Measurements from ENCODE around the gene KIF2B.

KIF2B gene, protein sequence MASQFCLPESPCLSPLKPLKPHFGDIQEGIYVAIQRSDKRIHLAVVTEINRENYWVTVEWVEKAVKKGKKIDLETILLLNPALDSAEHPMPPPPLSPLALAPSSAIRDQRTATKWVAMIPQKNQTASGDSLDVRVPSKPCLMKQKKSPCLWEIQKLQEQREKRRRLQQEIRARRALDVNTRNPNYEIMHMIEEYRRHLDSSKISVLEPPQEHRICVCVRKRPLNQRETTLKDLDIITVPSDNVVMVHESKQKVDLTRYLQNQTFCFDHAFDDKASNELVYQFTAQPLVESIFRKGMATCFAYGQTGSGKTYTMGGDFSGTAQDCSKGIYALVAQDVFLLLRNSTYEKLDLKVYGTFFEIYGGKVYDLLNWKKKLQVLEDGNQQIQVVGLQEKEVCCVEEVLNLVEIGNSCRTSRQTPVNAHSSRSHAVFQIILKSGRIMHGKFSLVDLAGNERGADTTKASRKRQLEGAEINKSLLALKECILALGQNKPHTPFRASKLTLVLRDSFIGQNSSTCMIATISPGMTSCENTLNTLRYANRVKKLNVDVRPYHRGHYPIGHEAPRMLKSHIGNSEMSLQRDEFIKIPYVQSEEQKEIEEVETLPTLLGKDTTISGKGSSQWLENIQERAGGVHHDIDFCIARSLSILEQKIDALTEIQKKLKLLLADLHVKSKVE

GRCh38 chr17:53822764-53823163 lies at the start of gene KIF2B:
Gene KIF2B, plus strand, starts transcription at chr17:53822927. Its CDS starts 107 bp downstream, at chr17:53823034.
- Histone ChIP-seq H3F3A (ENCODE audit: insufficient read depth, low read length) (no peaks in the 10 kb centered on the region), H3K36me3 (replicated peaks; ENCODE audit: insufficient read depth, low read length) (no peaks in the 10 kb centered on the region), H3K4me3 (ENCODE audit: low read length) (no peak within 1 kb of the TSS), H3K9me3 (replicated peaks; ENCODE audit: insufficient read depth, low read length) (no peaks in the 10 kb centered on the region), H3K27ac (ENCODE audit: low read length) (no peak within 1 kb of the TSS), H2AFZ (ENCODE audit: low read length) (no peak within 1 kb of the TSS), H3K9ac (ENCODE audit: low read length) (no peak within 1 kb of the TSS), H3K4me2 (ENCODE audit: low read depth, low read length) (no peak within 1 kb of the TSS), H3K79me2 (ENCODE audit: low read length) (no peaks in the 10 kb centered on the region), H3K27me3 (replicated peaks; ENCODE audit: insufficient read depth, low read length) (no peaks in the 10 kb centered on the region), H3K9me2 (replicated peaks; ENCODE audit: insufficient read depth, low read length) (no peaks in the 10 kb centered on the region), H4K20me1 (ENCODE audit: insufficient read depth, low read length) (no peaks in the 10 kb centered on the region), H3K4me1 (ENCODE audit: low read length) (peaks cover 17% of the 10 kb centered on the region)
- no peak for TF ChIP-seq EZH2 (optimal IDR thresholded peaks at IDR 0.05; ENCODE audit: low read depth, low read length)
- TF ChIP-seq CTCF (IDR thresholded peaks at IDR 0.05; ENCODE audit: low read length), result no peak
- no peak for TF ChIP-seq EZH2phosphoT487 (IDR thresholded peaks at IDR 0.05; ENCODE audit: low read length)
- no peak for DNase-seq

DNA sequence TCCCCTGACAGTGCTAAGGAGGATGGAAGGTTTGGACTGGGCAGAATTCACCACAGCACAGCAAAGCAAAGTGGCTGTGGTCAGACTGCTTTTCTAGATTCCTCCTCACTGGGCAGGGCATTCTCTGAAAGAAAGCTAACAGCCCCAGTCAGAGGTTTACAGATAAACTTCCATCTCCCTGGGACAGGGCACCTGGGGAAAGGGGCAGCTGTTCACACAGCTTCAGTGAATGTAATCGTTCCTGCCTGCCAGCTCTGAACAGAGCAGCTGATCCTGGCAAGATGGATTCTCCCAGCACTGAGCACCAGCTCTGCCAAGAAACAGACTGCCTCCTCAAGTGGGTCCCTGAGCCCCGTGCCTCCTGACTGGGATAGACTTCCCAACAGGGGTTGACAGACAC lies 42.4 kb upstream of the KIF2B start:
- H3K79me2 ChIP-seq (ENCODE audit: low read length), result no peaks in the 10 kb centered on the region
- TF ChIP-seq EZH2phosphoT487 (IDR thresholded peaks at IDR 0.05; ENCODE audit: low read length) (no peak), CTCF (IDR thresholded peaks at IDR 0.05; ENCODE audit: low read length) (no peak), EZH2 (optimal IDR thresholded peaks at IDR 0.05; ENCODE audit: low read depth, low read length) (no peak)
- H3K36me3 ChIP-seq (replicated peaks; ENCODE audit: insufficient read depth, low read length), result no peaks in the 10 kb centered on the region
- no peaks in the 10 kb centered on the region; the same call in 1 of the 2 replicates for H3F3A ChIP-seq (ENCODE audit: insufficient read depth, low read length)
- no peaks in the 10 kb centered on the region for H3K27me3 ChIP-seq (replicated peaks; ENCODE audit: insufficient read depth, low read length)
- no peaks in the 10 kb centered on the region for H3K9me2 ChIP-seq (replicated peaks; ENCODE audit: insufficient read depth, low read length)
- H3K9ac ChIP-seq (ENCODE audit: low read length), result no peak overlapping the region
- no peak overlapping the region for H3K4me3 ChIP-seq (ENCODE audit: low read length)
- H3K9me3 ChIP-seq (replicated peaks; ENCODE audit: insufficient read depth, low read length), result no peaks in the 10 kb centered on the region
- H3K27ac ChIP-seq (ENCODE audit: low read length), result peak overlapping the region; percentile 55; the same call in 1 of the 2 replicates
- DNase-seq, result peak; percentile 48
- peak overlapping the region; percentile 40 for H2AFZ ChIP-seq (ENCODE audit: low read length)
- peaks cover 18% of the 10 kb centered on the region for H3K4me1 ChIP-seq (ENCODE audit: low read length)
- peak overlapping the region; percentile 4; the same call in 1 of the 2 replicates for H3K4me2 ChIP-seq (ENCODE audit: low read depth, low read length)
- no peaks in the 10 kb centered on the region for H4K20me1 ChIP-seq (ENCODE audit: insufficient read depth, low read length)

DNA sequence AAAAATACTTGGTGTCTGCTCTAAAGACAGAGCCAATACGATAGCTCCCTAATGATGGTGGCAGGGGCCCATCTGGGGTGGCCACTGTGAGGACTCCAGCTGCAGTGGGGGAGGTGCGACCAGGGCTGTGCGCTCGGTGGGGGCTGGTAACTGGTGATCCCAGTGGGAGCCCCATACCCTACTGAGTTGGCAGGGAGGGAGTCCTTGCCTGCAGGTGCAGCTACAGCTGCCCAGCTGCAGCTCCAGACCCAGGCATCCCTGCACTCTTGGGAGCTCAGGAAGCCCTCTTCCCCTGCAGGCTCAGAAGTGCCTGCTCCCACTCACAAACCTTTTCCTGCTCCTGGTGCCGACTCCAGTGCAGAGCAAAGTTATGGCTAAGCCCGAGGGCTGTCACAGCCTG lies 31.2 kb upstream of the KIF2B start:
- no peak overlapping the region for H2AFZ ChIP-seq (ENCODE audit: low read length)
- no peak overlapping the region for H3K4me2 ChIP-seq (ENCODE audit: low read depth, low read length)
- no peak for DNase-seq
- no peak overlapping the region for H3K27ac ChIP-seq (ENCODE audit: low read length)
- H3K9me2 ChIP-seq (replicated peaks; ENCODE audit: insufficient read depth, low read length), result no peaks in the 10 kb centered on the region
- no peaks in the 10 kb centered on the region for H4K20me1 ChIP-seq (ENCODE audit: insufficient read depth, low read length)
- H3K9me3 ChIP-seq (replicated peaks; ENCODE audit: insufficient read depth, low read length), result no peaks in the 10 kb centered on the region
- H3K79me2 ChIP-seq (ENCODE audit: low read length), result no peaks in the 10 kb centered on the region
- H3F3A ChIP-seq (ENCODE audit: insufficient read depth, low read length), result no peaks in the 10 kb centered on the region
- TF ChIP-seq CTCF (IDR thresholded peaks at IDR 0.05; ENCODE audit: low read length), result no peak
- TF ChIP-seq EZH2 (optimal IDR thresholded peaks at IDR 0.05; ENCODE audit: low read depth, low read length), result no peak
- no peak for TF ChIP-seq EZH2phosphoT487 (IDR thresholded peaks at IDR 0.05; ENCODE audit: low read length)
- H3K9ac ChIP-seq (ENCODE audit: low read length), result no peak overlapping the region
- H3K36me3 ChIP-seq (replicated peaks; ENCODE audit: insufficient read depth, low read length), result no peaks in the 10 kb centered on the region
- no peak overlapping the region for H3K4me3 ChIP-seq (ENCODE audit: low read length)
- no peaks in the 10 kb centered on the region for H3K27me3 ChIP-seq (replicated peaks; ENCODE audit: insufficient read depth, low read length)
- H3K4me1 ChIP-seq (ENCODE audit: low read length), result 0 out of 2 replicates have a peak, but pooled peaks cover 4% of the 10 kb centered on the region
